Measurements from ENCODE around the gene SYDE1. TPM values are rescaled to one million over a fixed set of nuclear protein-coding genes. Genes with fewer than 3 reads are reported as not detected.

The SYDE1 gene
- total RNA-seq, 3 donors from 2014 or later (not counting 1 experiment from before 2014, with no cell fraction given), result not detected

DNA sequence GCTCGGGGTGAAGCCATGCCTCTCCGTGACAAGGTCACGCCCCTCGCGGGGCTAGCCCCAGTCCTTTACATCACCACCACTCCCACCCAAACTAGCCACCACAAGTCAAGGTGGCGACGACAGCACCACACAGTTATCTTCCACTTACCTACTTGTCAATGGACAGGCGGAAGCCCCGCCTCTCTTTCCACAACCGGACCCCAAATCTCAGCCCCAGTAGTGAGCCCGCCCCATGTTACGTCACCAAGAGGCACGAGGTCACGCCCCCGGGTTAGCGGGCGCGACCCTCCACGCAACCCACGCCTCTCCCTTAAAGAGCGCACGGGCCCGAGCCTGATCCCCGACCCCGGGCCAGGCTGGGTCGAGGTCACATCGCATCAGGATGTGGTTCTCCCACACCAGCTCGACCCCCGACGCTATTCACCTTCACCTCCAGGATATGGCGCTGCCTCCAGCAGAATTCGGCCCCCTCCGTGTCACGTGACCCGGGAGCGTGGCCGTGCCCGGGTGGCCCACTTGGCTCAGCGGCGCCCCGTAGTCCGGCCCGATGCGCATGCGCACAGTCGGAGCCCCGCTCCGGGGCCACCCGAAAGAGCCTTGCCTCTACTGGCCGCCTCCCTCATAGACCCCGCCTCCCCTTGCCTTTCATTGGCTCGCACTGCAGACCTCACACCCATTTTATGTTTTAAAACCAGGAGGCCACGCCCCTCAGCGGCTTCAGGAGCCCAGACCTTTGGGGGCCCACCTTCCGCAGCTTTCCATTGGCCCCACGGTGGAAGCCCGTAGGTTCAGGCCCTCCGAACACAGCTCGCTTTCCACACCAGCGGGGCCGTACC lies 18.2 kb downstream of the SYDE1 start:
- Histone ChIP-seq H3K27ac (ENCODE audit: low read length) (peak overlapping the region; percentile 86), H3K27me3 (ENCODE audit: control insufficient read depth, insufficient read depth, low read length) (no peaks in the 10 kb centered on the region), H3K4me3 (ENCODE audit: low read length) (peak overlapping the region; percentile 80), H3K9me3 (ENCODE audit: control insufficient read depth, insufficient read depth, low read length) (no peaks in the 10 kb centered on the region), H3K36me3 (ENCODE audit: control insufficient read depth, insufficient read depth, low read length) (peaks cover 3% of the 10 kb centered on the region), H3K4me1 (ENCODE audit: control insufficient read depth, insufficient read depth, low read length) (peaks cover 17% of the 10 kb centered on the region)
- DNase-seq, result peak; percentile 98
- peaks cover 4 to 7% of the 10 kb centered on the region in 2 donors for H3K27me3 Mint-ChIP-seq (ENCODE audit: low read depth in 2 of 2)
- peaks cover 17 to 24% of the 10 kb centered on the region in 2 donors for H3K4me1 Mint-ChIP-seq
- peak overlapping the region; percentile 94 for H3K4me3 Mint-ChIP-seq
- TF ChIP-seq, protein P1, sequence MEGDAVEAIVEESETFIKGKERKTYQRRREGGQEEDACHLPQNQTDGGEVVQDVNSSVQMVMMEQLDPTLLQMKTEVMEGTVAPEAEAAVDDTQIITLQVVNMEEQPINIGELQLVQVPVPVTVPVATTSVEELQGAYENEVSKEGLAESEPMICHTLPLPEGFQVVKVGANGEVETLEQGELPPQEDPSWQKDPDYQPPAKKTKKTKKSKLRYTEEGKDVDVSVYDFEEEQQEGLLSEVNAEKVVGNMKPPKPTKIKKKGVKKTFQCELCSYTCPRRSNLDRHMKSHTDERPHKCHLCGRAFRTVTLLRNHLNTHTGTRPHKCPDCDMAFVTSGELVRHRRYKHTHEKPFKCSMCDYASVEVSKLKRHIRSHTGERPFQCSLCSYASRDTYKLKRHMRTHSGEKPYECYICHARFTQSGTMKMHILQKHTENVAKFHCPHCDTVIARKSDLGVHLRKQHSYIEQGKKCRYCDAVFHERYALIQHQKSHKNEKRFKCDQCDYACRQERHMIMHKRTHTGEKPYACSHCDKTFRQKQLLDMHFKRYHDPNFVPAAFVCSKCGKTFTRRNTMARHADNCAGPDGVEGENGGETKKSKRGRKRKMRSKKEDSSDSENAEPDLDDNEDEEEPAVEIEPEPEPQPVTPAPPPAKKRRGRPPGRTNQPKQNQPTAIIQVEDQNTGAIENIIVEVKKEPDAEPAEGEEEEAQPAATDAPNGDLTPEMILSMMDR (IDR thresholded peaks at IDR 0.05), result no peak
- intact Hi-C loops (cut with micrococcal nuclease), result no loop called here
- peak overlapping the region; percentile 96 to 99 for H3K27ac Mint-ChIP-seq
- peak; percentile 83 to 94 (median 87) for ATAC-seq
- under 1% methylated on average over 58 of the region's 61 CpGs for WGBS (ENCODE audit: insufficient coverage)
- H3K36me3 Mint-ChIP-seq, result no peaks in the 10 kb centered on the region
- H3K9me3 Mint-ChIP-seq, result no peaks in the 10 kb centered on the region

DNA sequence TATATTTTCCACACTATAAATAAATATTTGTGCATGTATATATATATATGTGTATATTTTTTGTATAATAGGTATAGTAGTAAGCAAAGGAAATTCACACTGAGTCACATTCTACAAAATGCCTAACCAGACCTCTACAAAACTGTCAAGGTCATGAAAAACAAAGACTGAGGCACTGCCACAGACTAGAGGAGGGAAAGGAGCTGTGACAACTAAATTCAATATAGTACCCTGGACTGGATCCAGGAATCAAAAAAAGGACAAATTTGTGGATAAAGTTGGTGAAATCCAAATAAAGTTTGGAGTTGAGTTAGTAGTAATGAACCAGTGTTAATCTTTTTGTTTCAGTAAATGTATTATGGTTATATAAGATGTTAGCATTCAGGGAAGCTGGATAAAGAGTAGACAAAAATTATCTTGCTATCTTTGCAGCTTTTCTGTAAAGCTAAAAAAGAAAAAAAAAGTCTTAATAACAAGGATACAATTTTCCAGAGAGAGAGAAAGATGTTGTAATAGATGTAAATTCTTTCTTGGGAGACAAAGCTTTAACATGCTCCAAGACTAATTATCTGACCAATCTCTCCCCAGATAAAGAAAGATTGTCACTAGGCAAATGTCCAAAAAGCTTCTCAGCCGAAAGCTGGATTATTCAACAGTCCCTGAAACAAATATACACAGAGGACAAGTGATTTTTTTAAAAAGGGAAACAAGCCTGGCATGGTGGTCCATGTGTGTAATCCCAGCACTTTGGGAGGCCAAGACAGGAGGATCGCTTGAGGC lies 19.1 kb downstream of the SYDE1 start:
- Mint-ChIP-seq H3K4me1 (peaks cover 17 to 24% of the 10 kb centered on the region in 2 donors), H3K36me3 (no peaks in the 10 kb centered on the region), H3K27me3 (ENCODE audit: low read depth in 2 of 2) (peaks cover 4 to 7% of the 10 kb centered on the region in 2 donors), H3K4me3 (no peak overlapping the region), H3K9me3 (no peaks in the 10 kb centered on the region), H3K27ac (peak overlapping the region; percentile 96 to 99)
- peak in 1 of 2 donors; percentile 24 for DNase-seq
- Histone ChIP-seq H3K4me3 (ENCODE audit: low read length) (peak overlapping the region; percentile 80), H3K27me3 (ENCODE audit: control insufficient read depth, insufficient read depth, low read length) (no peaks in the 10 kb centered on the region), H3K9me3 (ENCODE audit: control insufficient read depth, insufficient read depth, low read length) (no peaks in the 10 kb centered on the region), H3K4me1 (ENCODE audit: control insufficient read depth, insufficient read depth, low read length) (peaks cover 17% of the 10 kb centered on the region), H3K36me3 (ENCODE audit: control insufficient read depth, insufficient read depth, low read length) (peaks cover 2% of the 10 kb centered on the region), H3K27ac (ENCODE audit: low read length) (peak overlapping the region; percentile 54)
- intact Hi-C loops (cut with micrococcal nuclease), result no loop called here
- 78% methylated on average over 2 of the region's 2 CpGs for WGBS (ENCODE audit: insufficient coverage)
- ATAC-seq, result no peak
- TF ChIP-seq, protein P1 (IDR thresholded peaks at IDR 0.05), result no peak

DNA sequence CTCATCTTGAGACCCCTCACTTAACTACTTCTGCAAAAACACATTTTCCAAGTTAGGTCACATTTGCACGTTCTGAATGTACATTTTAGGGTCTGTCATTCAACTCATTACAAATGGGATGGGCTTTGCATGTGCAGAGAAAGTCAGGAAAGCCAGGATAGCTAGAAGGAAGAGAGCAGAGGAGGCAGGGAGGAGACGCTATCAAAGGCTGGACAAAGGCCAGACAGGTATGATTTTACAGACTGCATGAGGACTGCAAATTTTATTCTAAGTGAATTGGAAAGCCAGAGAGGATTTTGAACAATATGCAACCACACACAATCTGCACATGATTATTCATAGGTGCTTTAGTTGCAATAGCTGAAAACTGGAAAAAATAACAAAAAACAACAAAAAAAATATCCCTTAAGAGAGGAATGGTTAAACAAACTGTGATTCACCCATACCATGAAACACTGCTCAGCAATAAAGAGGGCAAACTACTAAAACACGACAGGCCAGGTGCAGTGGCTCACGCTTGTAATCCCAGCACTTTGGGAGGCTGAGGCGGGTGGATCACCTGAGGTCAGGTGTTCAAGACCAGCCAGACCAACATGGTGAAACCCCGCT lies 21.1 kb downstream of the SYDE1 start:
- no peak for DNase-seq
- peaks cover 17 to 24% of the 10 kb centered on the region in 2 donors for H3K4me1 Mint-ChIP-seq
- H3K4me3 Mint-ChIP-seq, result no peak overlapping the region
- Histone ChIP-seq H3K9me3 (ENCODE audit: control insufficient read depth, insufficient read depth, low read length) (no peaks in the 10 kb centered on the region), H3K27me3 (ENCODE audit: control insufficient read depth, insufficient read depth, low read length) (peaks cover under 1% of the 10 kb centered on the region), H3K27ac (ENCODE audit: low read length) (no peak overlapping the region), H3K4me1 (ENCODE audit: control insufficient read depth, insufficient read depth, low read length) (peaks cover 17% of the 10 kb centered on the region), H3K4me3 (ENCODE audit: low read length) (no peak overlapping the region), H3K36me3 (ENCODE audit: control insufficient read depth, insufficient read depth, low read length) (no peaks in the 10 kb centered on the region)
- no peaks in the 10 kb centered on the region for H3K36me3 Mint-ChIP-seq
- H3K9me3 Mint-ChIP-seq, result no peaks in the 10 kb centered on the region
- WGBS (ENCODE audit: insufficient coverage), result 93% methylated on average over 6 of the region's 6 CpGs
- ATAC-seq, result no peak
- intact Hi-C loops (cut with micrococcal nuclease), result no loop called here
- H3K27ac Mint-ChIP-seq, result no peak overlapping the region
- peaks cover 4 to 15% of the 10 kb centered on the region in 2 donors for H3K27me3 Mint-ChIP-seq (ENCODE audit: low read depth in 2 of 2)
- TF ChIP-seq, protein P1 (IDR thresholded peaks at IDR 0.05), result no peak

Measured in natural killer cell (primary cell).